Cardiac ventricle fibroblast (primary cell): ENCODE data around the gene VTA1. TPM values are rescaled to one million over a fixed set of nuclear protein-coding genes. Genes with fewer than 3 reads are reported as not detected.

Source experiments
- total RNA-seq: library from RNA; depleted of rRNA; stranded (reverse); fragments of >200 nt; gene quantifications from 2 replicates; pipeline ENCODE4 v1.2.3, GENCODE V29; 2015

VTA1 gene
- 34.9 and 35.2 TPM in 2 replicates for total RNA-seq

GRCh38 chr6:142146828-142147662 is at the start of gene VTA1, which contains the start of gene NMBR:
Gene VTA1 (plus strand): TSS chr6:142147263. CDS start chr6:142147288, 25 bp downstream.
Gene NMBR (minus strand): TSS chr6:142147122. CDS start chr6:142088658, 58,464 bp downstream.

DNA sequence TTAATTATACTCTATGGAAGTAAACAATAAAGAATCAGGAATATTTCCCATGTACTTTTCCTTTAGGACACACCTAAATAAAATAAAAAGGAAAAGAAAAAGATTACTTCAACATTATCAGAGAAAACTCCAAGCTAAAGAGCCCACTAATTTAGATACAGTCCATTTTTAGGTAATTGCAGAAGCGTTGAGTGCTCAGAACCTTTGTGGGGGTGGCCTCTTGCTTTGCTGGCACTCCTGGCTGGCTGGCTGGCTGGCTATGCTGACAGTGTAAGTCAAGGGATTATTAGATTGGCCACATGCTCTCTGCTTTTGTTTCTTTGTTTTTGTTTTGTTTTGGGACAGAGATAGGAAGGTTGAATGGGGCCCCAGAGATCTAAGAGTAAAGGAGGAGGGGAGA is 14.4 kb upstream of the VTA1 start, which contains the start of gene GJE1:
Gene GJE1, plus strand, starts transcription at position 301 of the 400 bp plus-strand sequence. CDS start 234 bp downstream, outside the sequence.

Other genes starting within 250 kb of the VTA1 start
- not detected in 2 replicates for gene GJE1, start 14.3 kb upstream of the VTA1 start, total RNA-seq
- gene NMBR, start 141 bp upstream of the VTA1 start, total RNA-seq: not detected in 2 replicates
- gene ADGRG6, start 154.7 kb downstream of the VTA1 start, total RNA-seq: 0.06 and 0.54 TPM in 2 replicates